LNCaP clone FGC (cell line): ENCODE results near the gene RASGRF1.
A peak's percentile ranks its signal among the peaks of the same experiment; 100 is the strongest.

Experiments used
- DNase-seq: peaks from one replicate; pipeline ENCODE4 v3.0.0-alpha.2; 2011; ENCODE audit warnings: low read depth
- H3K4me3 ChIP-seq: 2 replicates; pipeline ENCODE4 v1.5.1; 2011; ENCODE audit warnings: mild to moderate bottlenecking, low read depth, low read length, control low read depth
- CTCF ChIP-seq: IDR thresholded peaks from 2 replicates; pipeline ENCODE4 v1.5.1; 2012; ENCODE audit warnings: mild to moderate bottlenecking; ENCODE audit not compliant: control insufficient read depth, insufficient read depth; ENCODE audit errors: extremely low read depth

The RASGRF1 gene

GRCh38 chr15:79089890-79090486, 592 bp downstream of the RASGRF1 start:
- peak overlapping the region; percentile 21; the same call in 1 of the 2 replicates for H3K4me3 ChIP-seq
- TF ChIP-seq CTCF, result no peak
- no peak for DNase-seq

GRCh38 chr15:79089331-79089889, 1.2 kb downstream of the RASGRF1 start:
- DNase-seq, result no peak
- TF ChIP-seq CTCF, result no peak
- no peak overlapping the region for H3K4me3 ChIP-seq

GRCh38 chr15:79088426-79089205, 2.0 kb downstream of the RASGRF1 start:
- no peak overlapping the region for H3K4me3 ChIP-seq
- DNase-seq, result no peak
- no peak for TF ChIP-seq CTCF

GRCh38 chr15:79086814-79087213, 3.8 kb downstream of the RASGRF1 start:
- no peak overlapping the region for H3K4me3 ChIP-seq
- TF ChIP-seq CTCF, result no peak
- DNase-seq, result no peak

GRCh38 chr15:79084308-79084968, 6.1 kb downstream of the RASGRF1 start:
- DNase-seq, result no peak
- TF ChIP-seq CTCF, result no peak

GRCh38 chr15:79083154-79083553, 7.4 kb downstream of the RASGRF1 start:
- TF ChIP-seq CTCF, result no peak
- no peak overlapping the region for H3K4me3 ChIP-seq
- DNase-seq, result no peak

More at GRCh38 chr15:79084308-79084968, 6.1 kb downstream of the RASGRF1 start:
- H3K4me3 ChIP-seq, result no peak overlapping the region
